GM12801 (cell line): Measurements from ENCODE around the gene REELD1.

Source experiments
- TF ChIP-seq, protein P1 (sequence below): IDR thresholded peaks from one replicate; pipeline ENCODE4 v1.5.1; 2011; ENCODE audit warnings: control low read depth; ENCODE audit not compliant: insufficient read length; ENCODE audit errors: extremely low read depth

Gene REELD1

GRCh38 chr4:146243141-146243882 lies 29.0 kb downstream of the REELD1 start:
- TF ChIP-seq, protein P1, sequence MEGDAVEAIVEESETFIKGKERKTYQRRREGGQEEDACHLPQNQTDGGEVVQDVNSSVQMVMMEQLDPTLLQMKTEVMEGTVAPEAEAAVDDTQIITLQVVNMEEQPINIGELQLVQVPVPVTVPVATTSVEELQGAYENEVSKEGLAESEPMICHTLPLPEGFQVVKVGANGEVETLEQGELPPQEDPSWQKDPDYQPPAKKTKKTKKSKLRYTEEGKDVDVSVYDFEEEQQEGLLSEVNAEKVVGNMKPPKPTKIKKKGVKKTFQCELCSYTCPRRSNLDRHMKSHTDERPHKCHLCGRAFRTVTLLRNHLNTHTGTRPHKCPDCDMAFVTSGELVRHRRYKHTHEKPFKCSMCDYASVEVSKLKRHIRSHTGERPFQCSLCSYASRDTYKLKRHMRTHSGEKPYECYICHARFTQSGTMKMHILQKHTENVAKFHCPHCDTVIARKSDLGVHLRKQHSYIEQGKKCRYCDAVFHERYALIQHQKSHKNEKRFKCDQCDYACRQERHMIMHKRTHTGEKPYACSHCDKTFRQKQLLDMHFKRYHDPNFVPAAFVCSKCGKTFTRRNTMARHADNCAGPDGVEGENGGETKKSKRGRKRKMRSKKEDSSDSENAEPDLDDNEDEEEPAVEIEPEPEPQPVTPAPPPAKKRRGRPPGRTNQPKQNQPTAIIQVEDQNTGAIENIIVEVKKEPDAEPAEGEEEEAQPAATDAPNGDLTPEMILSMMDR, result no peak

DNA sequence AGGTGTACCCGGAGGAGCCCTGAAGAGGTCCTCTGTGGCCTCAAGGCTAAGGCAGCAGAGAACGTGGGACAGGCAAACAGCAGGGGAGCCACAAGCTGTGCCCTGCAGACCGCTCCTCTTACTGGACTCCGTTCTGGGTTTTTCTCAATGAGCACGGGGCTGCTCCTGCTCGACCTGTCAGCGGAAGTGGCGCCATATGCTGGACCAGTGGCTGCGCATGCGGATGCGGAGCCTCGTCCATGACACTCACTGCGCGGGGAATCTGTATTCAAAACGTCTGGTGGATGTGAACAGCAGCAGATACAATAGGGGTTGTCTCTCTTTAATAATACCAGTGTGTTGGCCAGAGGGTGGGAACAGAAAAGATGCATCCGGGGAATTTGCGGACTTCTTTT lies 29.5 kb downstream of the REELD1 start:
- TF ChIP-seq, protein P1, result no peak

- TF ChIP-seq, protein P1, result no peak
These were observed 30.2 kb downstream of the REELD1 start for GRCh38 chr4:146244496-146244895.

DNA sequence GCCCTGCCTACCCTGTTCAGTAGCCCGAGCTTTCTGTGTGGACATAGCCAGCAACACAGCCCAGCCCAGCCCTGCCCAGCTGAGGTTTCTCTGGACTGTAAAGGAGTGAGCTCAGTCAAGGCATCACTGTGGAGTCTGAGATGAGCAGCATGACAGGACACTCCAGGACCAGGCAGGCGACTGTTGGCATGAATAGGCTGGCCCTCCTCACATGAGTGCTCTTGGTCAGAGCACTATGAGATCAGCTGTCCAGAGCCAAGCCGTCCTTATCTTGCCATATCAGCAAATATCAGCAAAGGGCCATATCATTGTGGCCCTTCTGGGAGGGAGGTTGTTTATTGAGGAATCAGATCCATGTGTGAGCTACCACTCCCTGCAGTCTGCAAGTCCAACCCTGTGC lies 30.9 kb downstream of the REELD1 start:
- TF ChIP-seq, protein P1, result no peak

- TF ChIP-seq, protein P1, result no peak
These were observed 31.5 kb downstream of the REELD1 start for GRCh38 chr4:146245850-146246249.

GRCh38 chr4:146246381-146246780 lies 32.0 kb downstream of the REELD1 start:
- TF ChIP-seq, protein P1, result no peak

DNA sequence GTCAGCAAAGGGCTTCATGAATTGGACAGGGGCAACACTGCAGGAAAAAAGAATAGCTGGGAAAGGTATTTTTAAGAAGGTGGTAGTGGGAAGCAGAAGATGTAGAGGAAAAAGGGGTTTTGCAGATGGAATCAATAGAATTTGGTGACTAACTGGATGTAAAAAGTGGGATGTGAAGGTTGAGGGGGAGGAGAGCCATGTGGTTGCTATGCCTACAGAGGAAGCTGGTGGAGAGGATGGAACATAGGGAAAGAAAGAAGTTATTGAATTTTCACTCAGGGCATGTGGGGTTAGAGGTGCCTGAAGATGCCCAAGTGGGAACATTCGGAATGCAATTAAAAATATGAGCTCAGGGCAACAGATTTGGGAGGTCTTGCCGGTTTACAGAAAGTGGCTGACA lies 33.0 kb downstream of the REELD1 start:
- TF ChIP-seq, protein P1, result no peak
